ENCODE measurements around the gene NEK6. TPM values are rescaled to one million over a fixed set of nuclear protein-coding genes. Genes with fewer than 3 reads are reported as not detected.

The NEK6 gene
- total and polyA plus RNA-seq, 2 experiments from 2014 or later = 14.3 to 27.0 TPM

DNA sequence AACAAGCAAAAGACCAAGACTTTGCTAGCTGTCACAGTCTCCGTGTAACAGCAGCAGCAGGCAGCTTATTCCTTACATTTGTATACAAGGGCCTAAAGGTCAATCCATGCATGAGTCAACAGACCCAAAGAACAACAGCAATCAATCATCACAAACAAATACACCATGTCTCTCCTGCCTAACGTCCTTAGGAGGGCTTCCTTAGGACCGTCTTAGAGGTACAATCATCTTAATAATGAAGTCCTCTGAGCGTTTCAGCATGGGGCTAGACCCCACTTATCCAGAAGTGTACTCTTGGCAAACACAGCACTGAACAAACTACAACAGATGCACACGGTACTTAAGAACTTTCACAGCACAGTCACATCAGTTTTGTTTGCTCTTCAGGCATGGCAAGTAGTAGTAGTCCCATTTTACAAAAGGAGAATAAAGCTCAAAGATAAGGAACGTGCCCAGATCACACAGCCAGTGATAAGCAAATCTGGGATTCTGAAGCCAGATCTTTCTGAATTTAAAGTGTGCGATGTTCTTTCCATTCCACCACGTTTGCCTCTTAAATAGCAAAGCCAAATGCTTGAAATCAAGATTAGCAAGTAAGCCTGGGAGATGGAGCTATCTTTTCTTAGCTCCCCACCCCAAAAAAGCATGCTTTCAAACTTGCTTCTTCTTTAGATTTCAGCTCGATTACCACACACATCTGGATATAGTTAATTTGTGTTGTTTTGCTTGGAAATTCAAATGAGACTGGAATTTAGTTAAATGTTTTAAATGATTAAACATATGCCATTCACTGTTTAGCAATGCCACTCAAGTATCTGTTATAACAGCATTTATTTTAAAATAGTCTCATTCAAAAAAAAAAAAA, 133.3 kb downstream of the NEK6 start:
- TF ChIP-seq, protein P1, sequence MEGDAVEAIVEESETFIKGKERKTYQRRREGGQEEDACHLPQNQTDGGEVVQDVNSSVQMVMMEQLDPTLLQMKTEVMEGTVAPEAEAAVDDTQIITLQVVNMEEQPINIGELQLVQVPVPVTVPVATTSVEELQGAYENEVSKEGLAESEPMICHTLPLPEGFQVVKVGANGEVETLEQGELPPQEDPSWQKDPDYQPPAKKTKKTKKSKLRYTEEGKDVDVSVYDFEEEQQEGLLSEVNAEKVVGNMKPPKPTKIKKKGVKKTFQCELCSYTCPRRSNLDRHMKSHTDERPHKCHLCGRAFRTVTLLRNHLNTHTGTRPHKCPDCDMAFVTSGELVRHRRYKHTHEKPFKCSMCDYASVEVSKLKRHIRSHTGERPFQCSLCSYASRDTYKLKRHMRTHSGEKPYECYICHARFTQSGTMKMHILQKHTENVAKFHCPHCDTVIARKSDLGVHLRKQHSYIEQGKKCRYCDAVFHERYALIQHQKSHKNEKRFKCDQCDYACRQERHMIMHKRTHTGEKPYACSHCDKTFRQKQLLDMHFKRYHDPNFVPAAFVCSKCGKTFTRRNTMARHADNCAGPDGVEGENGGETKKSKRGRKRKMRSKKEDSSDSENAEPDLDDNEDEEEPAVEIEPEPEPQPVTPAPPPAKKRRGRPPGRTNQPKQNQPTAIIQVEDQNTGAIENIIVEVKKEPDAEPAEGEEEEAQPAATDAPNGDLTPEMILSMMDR (IDR thresholded peaks at IDR 0.05; ENCODE audit: low read depth, low read length) = no peak
- Histone ChIP-seq H3K36me3 (no peaks in the 10 kb centered on the region), H3K4me3 (no peak overlapping the region), H3K4me1 (ENCODE audit: low read depth) (peaks cover 27% of the 10 kb centered on the region), H3K27ac (no peak overlapping the region), H3K27me3 (no peaks in the 10 kb centered on the region), H3K9me3 (ENCODE audit: low read depth) (no peaks in the 10 kb centered on the region)
- no peak for DNase-seq (ENCODE audit: low read depth in 1 of 2, low spot score in 1 of 2)

DNA sequence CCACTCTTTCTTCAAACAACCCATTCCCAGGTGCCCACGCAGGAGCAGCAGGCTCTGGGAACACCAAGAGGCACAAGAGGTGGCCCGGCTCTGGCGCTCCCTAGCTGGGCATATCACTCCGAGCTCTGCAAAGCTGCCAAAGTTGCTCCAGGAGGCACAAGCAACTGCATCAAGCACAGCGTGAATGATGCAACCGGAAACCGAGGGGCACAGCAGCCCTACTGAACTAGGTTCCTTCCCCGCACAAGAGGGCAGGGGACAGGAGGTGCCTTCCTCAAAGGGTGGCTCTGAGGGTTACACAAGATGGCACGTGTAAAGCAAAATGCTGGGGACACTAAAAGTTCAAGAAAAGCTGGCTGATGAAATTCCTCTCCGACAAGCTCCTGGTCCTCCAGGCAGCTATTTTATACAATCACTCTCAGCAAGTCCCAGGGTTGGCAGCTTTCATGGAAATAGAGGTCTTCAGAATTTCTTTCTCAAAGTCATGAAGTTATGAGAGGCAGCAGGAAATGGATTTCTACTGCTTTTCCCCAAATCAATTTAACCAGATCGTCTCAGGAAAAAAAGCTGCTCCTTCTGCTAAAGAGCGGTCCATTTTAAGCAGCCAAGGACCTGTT, 134.6 kb downstream of the NEK6 start:
- Histone ChIP-seq H3K27ac (no peak overlapping the region), H3K9me3 (ENCODE audit: low read depth) (no peaks in the 10 kb centered on the region), H3K4me1 (ENCODE audit: low read depth) (peaks cover 17% of the 10 kb centered on the region), H3K36me3 (no peaks in the 10 kb centered on the region), H3K27me3 (no peaks in the 10 kb centered on the region), H3K4me3 (no peak overlapping the region)
- DNase-seq (ENCODE audit: low read depth in 1 of 2, low spot score in 1 of 2) = no peak
- TF ChIP-seq, protein P1 (IDR thresholded peaks at IDR 0.05; ENCODE audit: low read depth, low read length) = no peak

DNA sequence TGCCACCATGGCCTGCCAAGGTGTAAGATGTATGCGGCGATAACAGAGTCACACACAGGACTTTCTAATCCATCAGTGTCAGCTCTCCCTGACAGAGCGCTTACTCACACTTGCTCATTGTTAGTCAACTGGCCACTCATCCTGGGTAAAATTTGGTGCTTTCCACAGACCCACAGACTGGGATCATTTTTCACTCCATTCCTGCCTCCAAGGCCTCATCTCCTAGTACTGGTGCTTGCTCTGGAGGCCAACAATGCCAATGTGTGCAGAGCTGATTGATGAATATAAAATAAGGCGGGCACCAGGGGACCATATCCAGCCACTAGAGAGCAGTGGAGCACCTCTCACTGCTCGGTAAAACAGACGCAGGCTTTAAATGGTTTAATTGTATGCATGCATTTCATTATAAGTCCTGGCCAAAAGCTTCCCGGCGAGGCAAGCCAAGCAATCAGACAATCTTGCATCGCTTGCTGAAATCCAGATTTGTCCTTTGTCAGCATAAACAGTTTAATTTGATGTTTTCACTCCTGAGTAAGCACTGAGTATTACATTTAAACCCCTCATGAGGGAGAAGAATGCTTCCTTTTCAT, 135.2 kb downstream of the NEK6 start:
- TF ChIP-seq, protein P1 (IDR thresholded peaks at IDR 0.05; ENCODE audit: low read depth, low read length) = peak; percentile 61
- peaks cover 11% of the 10 kb centered on the region for H3K4me1 ChIP-seq (ENCODE audit: low read depth)
- no peaks in the 10 kb centered on the region for H3K36me3 ChIP-seq
- peak; percentile 42 to 55 for DNase-seq (ENCODE audit: low read depth in 1 of 2, low spot score in 1 of 2)
- no peak overlapping the region for H3K27ac ChIP-seq
- no peak overlapping the region for H3K4me3 ChIP-seq
- H3K27me3 ChIP-seq = no peaks in the 10 kb centered on the region
- H3K9me3 ChIP-seq (ENCODE audit: low read depth) = no peaks in the 10 kb centered on the region

DNA sequence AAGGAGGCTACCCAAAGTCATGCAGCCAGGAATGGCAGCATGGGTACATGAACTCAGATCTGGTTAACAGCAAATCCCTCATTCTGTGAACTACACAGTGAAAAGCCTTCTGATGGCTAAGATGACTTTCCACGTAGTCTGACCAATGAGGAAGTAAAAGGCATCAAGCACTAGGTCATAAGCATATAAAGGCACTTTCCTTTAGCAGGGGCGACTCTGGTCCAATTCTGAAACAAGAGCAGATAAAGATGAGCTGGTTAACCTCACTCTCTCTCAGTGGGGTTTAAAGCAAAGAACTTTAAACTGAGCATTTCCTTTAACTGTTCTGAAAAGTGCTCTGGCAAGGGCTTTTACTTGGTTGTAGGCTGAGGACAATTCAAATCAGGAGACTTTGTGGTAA, 136.4 kb downstream of the NEK6 start:
- TF ChIP-seq, protein P1 (IDR thresholded peaks at IDR 0.05; ENCODE audit: low read depth, low read length) = no peak
- no peaks in the 10 kb centered on the region for H3K27me3 ChIP-seq
- H3K36me3 ChIP-seq = no peaks in the 10 kb centered on the region
- no peak overlapping the region for H3K27ac ChIP-seq
- H3K9me3 ChIP-seq (ENCODE audit: low read depth) = no peaks in the 10 kb centered on the region
- no peak overlapping the region for H3K4me3 ChIP-seq
- no peak for DNase-seq (ENCODE audit: low read depth in 1 of 2, low spot score in 1 of 2)
- peaks cover 9% of the 10 kb centered on the region for H3K4me1 ChIP-seq (ENCODE audit: low read depth)

DNA sequence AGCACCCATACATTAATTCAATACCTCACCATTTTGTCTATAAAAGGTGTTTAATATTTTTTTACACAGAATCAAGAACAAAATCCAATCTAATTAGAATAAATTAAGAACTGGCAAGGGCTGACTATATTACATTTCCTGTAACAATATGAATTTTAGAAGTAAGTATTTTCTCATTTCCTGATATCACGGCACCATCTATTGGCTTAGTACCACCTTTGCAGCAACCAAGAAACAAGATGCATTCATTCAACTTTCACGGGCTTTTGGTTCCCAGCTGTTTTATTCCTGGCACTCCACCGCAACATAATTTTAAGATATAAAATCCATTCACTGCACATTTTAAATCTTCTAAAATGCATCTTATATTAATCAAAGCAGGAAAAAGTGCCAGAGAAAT, 136.8 kb downstream of the NEK6 start:
- TF ChIP-seq, protein P1 (IDR thresholded peaks at IDR 0.05; ENCODE audit: low read depth, low read length) = no peak
- Histone ChIP-seq H3K27ac (no peak overlapping the region), H3K36me3 (no peaks in the 10 kb centered on the region), H3K4me1 (ENCODE audit: low read depth) (peaks cover 9% of the 10 kb centered on the region), H3K4me3 (no peak overlapping the region), H3K9me3 (ENCODE audit: low read depth) (no peaks in the 10 kb centered on the region), H3K27me3 (no peaks in the 10 kb centered on the region)
- no peak for DNase-seq (ENCODE audit: low read depth in 1 of 2, low spot score in 1 of 2)
